CMK (cell line): ENCODE data around the gene FERMT3.
A peak's percentile ranks its signal among the peaks of the same experiment; 100 is the strongest.
"Not testable (repeated sequence)": the region's sequence is repeated elsewhere in the genome, so short reads cannot be mapped to it uniquely, and the experiment has no call there.

Experiments
- DNase-seq: peaks from one replicate; pipeline ENCODE4 v3.0.0-alpha.2; 2010; ENCODE audit warnings: low read depth

The FERMT3 gene

GRCh38 chr11:64235437-64236161 lies 29.1 kb downstream of the FERMT3 start:
- DNase-seq: no peak

- DNase-seq: no peak
Observed at GRCh38 chr11:64237484-64237951, 31.0 kb downstream of the FERMT3 start.

GRCh38 chr11:64238076-64238475 lies 31.6 kb downstream of the FERMT3 start:
- DNase-seq: no peak

- DNase-seq: no peak
Observed at GRCh38 chr11:64238999-64239398, 32.5 kb downstream of the FERMT3 start.

- no peak for DNase-seq
Observed at GRCh38 chr11:64239662-64240434, 33.3 kb downstream of the FERMT3 start.

- DNase-seq: peak; percentile 88
Observed at GRCh38 chr11:64240435-64241240, 34.1 kb downstream of the FERMT3 start, which contains the start of gene FKBP2. TSS of gene FKBP2 (plus strand) at chr11:64241095. CDS start at chr11:64242388, 1,293 bp downstream.

GRCh38 chr11:64241241-64241490 lies 34.6 kb downstream of the FERMT3 start:
- peak; percentile 93 for DNase-seq

- no peak for DNase-seq
Observed at GRCh38 chr11:64241491-64242374, 35.2 kb downstream of the FERMT3 start.

- DNase-seq: no peak
Observed at GRCh38 chr11:64243236-64243854, 36.8 kb downstream of the FERMT3 start.

- DNase-seq: no peak
Observed at GRCh38 chr11:64244107-64244506, 37.6 kb downstream of the FERMT3 start.

GRCh38 chr11:64244966-64245365 lies 38.4 kb downstream of the FERMT3 start:
- no peak for DNase-seq

GRCh38 chr11:64245401-64245796 lies 38.9 kb downstream of the FERMT3 start:
- no peak for DNase-seq

GRCh38 chr11:64245797-64246620 lies 39.5 kb downstream of the FERMT3 start:
- DNase-seq: no peak

GRCh38 chr11:64246621-64246870 lies 40.0 kb downstream of the FERMT3 start:
- DNase-seq: not testable (repeated sequence)

GRCh38 chr11:64246871-64247728 lies 40.6 kb downstream of the FERMT3 start, which contains the start of gene PPP1R14B:
TSS of gene PPP1R14B (minus strand) at chr11:64246943. CDS start at chr11:64246673, 270 bp downstream.
- no peak for DNase-seq

GRCh38 chr11:64247729-64248531 lies 41.4 kb downstream of the FERMT3 start:
- DNase-seq: no peak

- no peak for DNase-seq
Observed at GRCh38 chr11:64248578-64248977, 42.1 kb downstream of the FERMT3 start.

GRCh38 chr11:64249038-64249437 lies 42.5 kb downstream of the FERMT3 start:
- DNase-seq: no peak
